PC-9 (cell line): ENCODE measurements around the gene ZSCAN26.

Experiments
- CTCF ChIP-seq: fragments of 200-600 bp; sonication (generic); conservative IDR thresholded peaks from 2 replicates; pipeline ENCODE4 v1.6.1; 2017; ENCODE audit warnings: mixed run types, antibody characterized with exemption, mild to moderate bottlenecking, moderate library complexity
- EZH2 ChIP-seq: fragments of 200-600 bp; sonication (generic); IDR thresholded peaks from 2 replicates; pipeline ENCODE4 v1.8.0; 2017; ENCODE audit warnings: antibody characterized with exemption, low read depth

GRCh38 chr6:28277746-28278145 is 10.8 kb downstream of the ZSCAN26 start:
- TF ChIP-seq CTCF (no peak), EZH2 (no peak)
